ENCODE results near the gene PCDH7. TPM values are rescaled to one million over a fixed set of nuclear protein-coding genes. Genes with fewer than 3 reads are reported as not detected.

The PCDH7 gene
- total RNA-seq, 2 donors from 2014 or later, result 107 to 124 TPM

DNA sequence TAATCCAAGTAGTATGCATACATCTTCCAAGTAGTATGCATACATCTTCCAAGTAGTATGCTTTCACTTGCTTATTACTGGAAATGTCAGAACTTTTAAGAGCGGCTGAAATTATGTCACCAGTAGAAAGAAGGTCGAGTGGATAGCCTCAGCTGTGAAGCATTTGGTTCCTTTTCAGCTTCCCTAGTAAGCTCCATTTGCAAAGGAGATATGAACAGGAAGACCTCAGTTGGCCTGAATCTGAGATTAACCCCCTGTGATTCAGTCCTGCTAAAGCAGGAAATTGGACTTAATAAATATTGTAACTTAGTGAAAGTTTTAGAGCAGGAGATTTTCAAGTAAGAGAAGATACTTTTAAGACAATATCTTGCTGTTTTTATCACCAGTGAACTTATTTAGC is 48.1 kb downstream of the PCDH7 start:
- DNase-seq (ENCODE audit: low spot score), result no peak
- intact Hi-C loops (cut with DNase I), result no loop called here

DNA sequence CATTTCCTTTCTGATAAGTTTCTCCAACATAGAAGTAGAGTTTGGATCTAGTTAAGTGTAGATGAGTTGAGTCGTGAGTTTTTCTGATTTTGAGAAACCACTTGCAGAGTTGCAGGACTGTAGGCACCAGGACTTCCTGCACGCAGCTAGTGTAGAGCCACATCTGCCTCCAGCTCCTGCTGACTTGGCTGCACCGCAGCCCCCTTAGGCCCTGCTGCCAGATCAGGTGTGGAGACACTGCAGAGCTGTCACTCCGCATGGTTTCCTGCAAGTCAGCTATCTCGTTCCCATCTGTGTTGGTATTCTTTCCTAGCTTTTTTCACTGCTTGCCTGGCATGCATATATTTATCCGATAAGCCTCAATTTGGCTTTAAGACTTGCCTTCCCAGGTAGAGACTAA is 48.9 kb downstream of the PCDH7 start:
- DNase-seq (ENCODE audit: low spot score), result no peak
- intact Hi-C loops (cut with DNase I), result no loop called here

DNA sequence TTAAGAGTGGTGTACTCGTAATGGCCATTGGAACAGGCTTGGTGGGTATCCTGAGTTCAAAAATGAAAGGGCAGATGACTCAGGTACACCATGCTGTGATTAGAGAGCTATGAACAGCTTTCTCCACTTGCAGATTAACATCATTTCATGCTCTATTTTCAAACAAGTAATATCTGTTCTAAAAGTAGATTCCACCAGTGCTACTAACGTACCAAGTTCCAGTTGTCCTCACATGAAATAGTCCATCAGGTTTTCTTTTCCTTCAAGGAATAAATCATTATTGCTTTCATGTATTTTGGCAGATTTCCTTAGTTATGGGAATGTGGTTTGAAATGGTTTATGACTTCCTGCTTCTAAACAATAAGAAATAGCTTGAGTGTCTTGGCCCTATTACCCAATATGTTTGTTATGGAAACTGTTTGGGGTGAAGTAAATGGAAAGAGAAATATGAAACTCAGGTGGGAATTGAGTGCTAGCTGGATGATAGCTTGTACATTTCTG is 49.9 kb downstream of the PCDH7 start:
- intact Hi-C loops (cut with DNase I), result no loop called here
- no peak for DNase-seq (ENCODE audit: low spot score)

DNA sequence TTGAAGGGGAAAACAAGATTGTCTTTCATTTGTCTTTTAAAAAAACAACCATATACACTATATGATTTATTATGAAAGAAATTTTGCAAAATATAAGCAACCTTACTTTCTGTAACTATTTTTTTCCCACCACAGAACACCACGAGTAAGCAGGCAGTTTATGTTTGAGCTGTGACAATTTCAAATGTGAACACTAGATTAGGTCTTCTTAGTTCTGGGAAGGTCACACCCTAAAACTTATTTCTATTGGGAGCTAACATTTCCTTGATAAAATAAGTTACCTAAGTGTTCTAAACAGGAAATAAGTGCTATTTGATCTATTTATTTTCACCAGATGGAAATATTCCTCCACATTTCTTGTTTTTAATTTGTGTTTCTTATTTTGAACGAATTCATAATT is 50.6 kb downstream of the PCDH7 start:
- intact Hi-C loops (cut with DNase I), result no loop called here
- DNase-seq (ENCODE audit: low spot score), result no peak

DNA sequence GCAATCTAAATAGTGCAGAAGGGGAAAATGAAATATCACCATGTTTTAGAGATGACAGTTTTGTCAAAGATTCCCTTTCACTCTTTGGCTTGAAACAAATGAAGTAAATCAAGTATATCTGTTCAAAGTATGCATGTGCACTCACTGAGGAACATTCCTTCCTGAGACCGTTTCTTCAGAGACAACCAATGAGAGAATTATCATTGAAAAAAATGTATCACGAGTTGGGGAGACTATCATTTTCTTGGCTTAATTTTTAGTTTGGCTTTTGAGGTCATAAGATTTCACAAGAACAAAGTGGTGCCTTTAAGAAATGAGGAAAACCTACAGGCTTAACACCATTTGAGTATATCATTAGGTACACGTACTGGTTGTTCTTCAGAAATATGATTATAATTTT is 56.3 kb downstream of the PCDH7 start:
- intact Hi-C loops (cut with DNase I), result no loop called here

DNA sequence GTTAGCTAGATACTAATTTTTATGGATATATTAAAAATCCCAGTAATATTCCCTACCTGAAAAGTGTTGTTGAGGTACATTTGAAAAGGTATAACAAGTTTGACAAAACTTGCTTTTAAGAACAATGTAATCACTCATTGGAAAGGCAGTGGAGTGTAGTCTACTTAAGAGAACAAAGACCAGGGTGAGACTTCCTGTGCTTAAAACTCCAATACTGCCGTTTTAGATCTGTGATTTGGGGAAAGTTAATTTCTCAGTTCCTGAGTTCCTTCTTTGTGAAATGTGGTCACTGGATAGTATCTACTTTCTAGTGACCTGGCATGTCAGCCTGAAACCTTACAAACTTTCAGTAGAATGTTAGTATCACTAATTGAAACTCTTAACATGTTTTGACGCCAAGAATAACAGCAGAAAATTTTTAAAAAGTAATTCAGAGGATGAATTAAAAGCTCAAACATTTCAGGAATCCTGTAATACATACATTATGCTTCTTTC is 56.8 kb downstream of the PCDH7 start:
- no peak for DNase-seq (ENCODE audit: low spot score)
- intact Hi-C loops (cut with DNase I), result no loop called here

More for the DNA sequence above, 56.3 kb downstream of the PCDH7 start:
- no peak for DNase-seq (ENCODE audit: low spot score)

Data from posterior vena cava (tissue), 2 donors.